ENCODE data around the gene RSL1D1.

DNA sequence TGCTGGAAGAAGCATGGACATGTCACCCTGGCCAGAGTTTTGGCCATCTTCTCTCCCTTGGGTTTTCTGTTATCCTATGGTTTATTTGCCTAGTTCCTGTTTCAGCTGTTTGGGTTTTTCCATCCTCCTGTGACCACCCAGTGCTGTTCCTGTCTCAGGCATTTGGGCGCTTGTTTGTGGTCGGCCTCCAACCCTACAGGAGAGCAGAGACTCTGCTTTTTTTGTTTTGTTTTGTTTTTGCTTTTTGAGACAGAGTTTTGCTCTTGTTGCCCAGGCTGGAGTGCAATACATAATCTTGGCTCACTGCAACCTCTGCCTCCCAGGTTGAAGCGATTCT, 51.0 kb downstream of the RSL1D1 start:
- TF ChIP-seq CHD2 (IDR thresholded peaks at IDR 0.05; ENCODE audit: low read length, partially characterized antibody), result no peak
- TF ChIP-seq, protein P1, sequence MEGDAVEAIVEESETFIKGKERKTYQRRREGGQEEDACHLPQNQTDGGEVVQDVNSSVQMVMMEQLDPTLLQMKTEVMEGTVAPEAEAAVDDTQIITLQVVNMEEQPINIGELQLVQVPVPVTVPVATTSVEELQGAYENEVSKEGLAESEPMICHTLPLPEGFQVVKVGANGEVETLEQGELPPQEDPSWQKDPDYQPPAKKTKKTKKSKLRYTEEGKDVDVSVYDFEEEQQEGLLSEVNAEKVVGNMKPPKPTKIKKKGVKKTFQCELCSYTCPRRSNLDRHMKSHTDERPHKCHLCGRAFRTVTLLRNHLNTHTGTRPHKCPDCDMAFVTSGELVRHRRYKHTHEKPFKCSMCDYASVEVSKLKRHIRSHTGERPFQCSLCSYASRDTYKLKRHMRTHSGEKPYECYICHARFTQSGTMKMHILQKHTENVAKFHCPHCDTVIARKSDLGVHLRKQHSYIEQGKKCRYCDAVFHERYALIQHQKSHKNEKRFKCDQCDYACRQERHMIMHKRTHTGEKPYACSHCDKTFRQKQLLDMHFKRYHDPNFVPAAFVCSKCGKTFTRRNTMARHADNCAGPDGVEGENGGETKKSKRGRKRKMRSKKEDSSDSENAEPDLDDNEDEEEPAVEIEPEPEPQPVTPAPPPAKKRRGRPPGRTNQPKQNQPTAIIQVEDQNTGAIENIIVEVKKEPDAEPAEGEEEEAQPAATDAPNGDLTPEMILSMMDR (IDR thresholded peaks at IDR 0.05), result no peak
- TF ChIP-seq, protein P2, sequence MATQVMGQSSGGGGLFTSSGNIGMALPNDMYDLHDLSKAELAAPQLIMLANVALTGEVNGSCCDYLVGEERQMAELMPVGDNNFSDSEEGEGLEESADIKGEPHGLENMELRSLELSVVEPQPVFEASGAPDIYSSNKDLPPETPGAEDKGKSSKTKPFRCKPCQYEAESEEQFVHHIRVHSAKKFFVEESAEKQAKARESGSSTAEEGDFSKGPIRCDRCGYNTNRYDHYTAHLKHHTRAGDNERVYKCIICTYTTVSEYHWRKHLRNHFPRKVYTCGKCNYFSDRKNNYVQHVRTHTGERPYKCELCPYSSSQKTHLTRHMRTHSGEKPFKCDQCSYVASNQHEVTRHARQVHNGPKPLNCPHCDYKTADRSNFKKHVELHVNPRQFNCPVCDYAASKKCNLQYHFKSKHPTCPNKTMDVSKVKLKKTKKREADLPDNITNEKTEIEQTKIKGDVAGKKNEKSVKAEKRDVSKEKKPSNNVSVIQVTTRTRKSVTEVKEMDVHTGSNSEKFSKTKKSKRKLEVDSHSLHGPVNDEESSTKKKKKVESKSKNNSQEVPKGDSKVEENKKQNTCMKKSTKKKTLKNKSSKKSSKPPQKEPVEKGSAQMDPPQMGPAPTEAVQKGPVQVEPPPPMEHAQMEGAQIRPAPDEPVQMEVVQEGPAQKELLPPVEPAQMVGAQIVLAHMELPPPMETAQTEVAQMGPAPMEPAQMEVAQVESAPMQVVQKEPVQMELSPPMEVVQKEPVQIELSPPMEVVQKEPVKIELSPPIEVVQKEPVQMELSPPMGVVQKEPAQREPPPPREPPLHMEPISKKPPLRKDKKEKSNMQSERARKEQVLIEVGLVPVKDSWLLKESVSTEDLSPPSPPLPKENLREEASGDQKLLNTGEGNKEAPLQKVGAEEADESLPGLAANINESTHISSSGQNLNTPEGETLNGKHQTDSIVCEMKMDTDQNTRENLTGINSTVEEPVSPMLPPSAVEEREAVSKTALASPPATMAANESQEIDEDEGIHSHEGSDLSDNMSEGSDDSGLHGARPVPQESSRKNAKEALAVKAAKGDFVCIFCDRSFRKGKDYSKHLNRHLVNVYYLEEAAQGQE (IDR thresholded peaks at IDR 0.05; ENCODE audit: low read depth, low read length), result no peak
